SK-N-SH treated with all-trans-retinoic acid at 6 μM for 48 hours (cell line): ENCODE results near the gene CADM1.

Source experiments
- ATAC-seq: fragments of 200-7000 bp; cut with Tn5 transposase; 3 replicates; pipeline ENCODE4 v1.9.1; 2020; ENCODE audit warnings: mild to moderate bottlenecking, moderate library complexity
- ARNTL ChIP-seq: fragments of 450-650 bp; formaldehyde crosslinking; IDR thresholded peaks from 2 replicates; pipeline ENCODE4 v1.5.0; 2020; ENCODE audit warnings: low read depth, mild to moderate bottlenecking, moderate library complexity, borderline replicate concordance
- BACH2 ChIP-seq: fragments of 250-450 bp; sonication (Bioruptor Pico); IDR thresholded peaks from 2 replicates; pipeline ENCODE4 v1.9.0; 2021; ENCODE audit warnings: mild to moderate bottlenecking, borderline replicate concordance
- CREB5 ChIP-seq: fragments of 250-450 bp; sonication (Bioruptor Pico); IDR thresholded peaks from 2 replicates; pipeline ENCODE4 v1.5.1; 2020; ENCODE audit warnings: low read depth, mild to moderate bottlenecking, moderate library complexity
- CSDC2 ChIP-seq: fragments of 250-450 bp; sonication (Bioruptor Pico); IDR thresholded peaks from 2 replicates; pipeline ENCODE4 v1.5.0; 2020; ENCODE audit warnings: mild to moderate bottlenecking, moderate library complexity
- CSRNP3 ChIP-seq: fragments of 250-450 bp; sonication (Bioruptor Pico); IDR thresholded peaks from 2 replicates; pipeline ENCODE4 v1.5.1; 2021; ENCODE audit warnings: mild to moderate bottlenecking, moderate library complexity
- ESRRG ChIP-seq: fragments of 250-450 bp; sonication (Bioruptor Pico); IDR thresholded peaks from 2 replicates; pipeline ENCODE4 v1.6.1; 2021; ENCODE audit warnings: mild to moderate bottlenecking
- GLIS3 ChIP-seq: fragments of 250-450 bp; sonication (Bioruptor Pico); IDR thresholded peaks from 2 replicates; pipeline ENCODE4 v1.5.0; 2020; ENCODE audit warnings: mild to moderate bottlenecking, moderate library complexity
- ISL1 ChIP-seq: fragments of 250-450 bp; sonication (Bioruptor Pico); IDR thresholded peaks from 2 replicates; pipeline ENCODE4 v2.1.2; 2022; ENCODE audit warnings: mild to moderate bottlenecking, moderate library complexity
- OSR1 ChIP-seq: fragments of 250-450 bp; sonication (Bioruptor Pico); IDR thresholded peaks from 2 replicates; pipeline ENCODE4 v1.8.0; 2022; ENCODE audit warnings: moderate library complexity, mild to moderate bottlenecking, inconsistent platforms
- PATZ1 ChIP-seq: fragments of 250-450 bp; sonication (Bioruptor Pico); IDR thresholded peaks from 2 replicates; pipeline ENCODE4 v1.8.0; 2020; ENCODE audit warnings: mild to moderate bottlenecking, moderate library complexity, borderline replicate concordance
- POU6F1 ChIP-seq: fragments of 250-450 bp; sonication (Bioruptor Pico); IDR thresholded peaks from 2 replicates; pipeline ENCODE4 v1.8.0; 2021; ENCODE audit warnings: low read depth, mild to moderate bottlenecking, moderate library complexity, borderline replicate concordance
- PPARA ChIP-seq: fragments of 250-450 bp; sonication (Bioruptor Pico); IDR thresholded peaks from 2 replicates; pipeline ENCODE4 v1.5.0; 2020; ENCODE audit warnings: mild to moderate bottlenecking, borderline replicate concordance
- RARB ChIP-seq: fragments of 250-450 bp; sonication (Bioruptor Pico); IDR thresholded peaks from 2 replicates; pipeline ENCODE4 v1.8.0; 2021; ENCODE audit warnings: mild to moderate bottlenecking, moderate library complexity
- SNAI2 ChIP-seq: fragments of 250-450 bp; sonication (Bioruptor Pico); IDR thresholded peaks from 2 replicates; pipeline ENCODE4 v1.5.0; 2020; ENCODE audit warnings: mild to moderate bottlenecking, moderate library complexity
- TCF4 ChIP-seq: fragments of 250-450 bp; sonication (Bioruptor Pico); IDR thresholded peaks from 2 replicates; pipeline ENCODE4 v1.8.0; 2021; ENCODE audit warnings: mild to moderate bottlenecking, moderate library complexity, borderline replicate concordance
- TOX ChIP-seq: fragments of 250-450 bp; sonication (Bioruptor Pico); IDR thresholded peaks from 2 replicates; pipeline ENCODE4 v1.8.0; 2021; ENCODE audit warnings: mild to moderate bottlenecking, moderate library complexity, borderline replicate concordance
- TSHZ2 ChIP-seq: fragments of 250-450 bp; sonication (Bioruptor Pico); IDR thresholded peaks from 2 replicates; pipeline ENCODE4 v1.5.0; 2020; ENCODE audit warnings: mild to moderate bottlenecking, moderate library complexity
- ZC3H10 ChIP-seq: fragments of 250-450 bp; sonication (Bioruptor Pico); IDR thresholded peaks from 2 replicates; pipeline ENCODE4 v1.5.1; 2021; ENCODE audit warnings: mild to moderate bottlenecking, moderate library complexity
- ZFP3 ChIP-seq: fragments of 250-450 bp; sonication (Bioruptor Pico); IDR thresholded peaks from 2 replicates; pipeline ENCODE4 v1.5.0; 2020; ENCODE audit warnings: mild to moderate bottlenecking, moderate library complexity
- ZFP30 ChIP-seq: fragments of 450-650 bp; formaldehyde crosslinking; IDR thresholded peaks from 2 replicates; pipeline ENCODE4 v1.5.0; 2022; ENCODE audit warnings: mild to moderate bottlenecking, moderate library complexity
- ZNF565 ChIP-seq: fragments of 450-650 bp; formaldehyde crosslinking; conservative IDR thresholded peaks from 2 replicates; pipeline ENCODE4 v1.5.0; 2020; ENCODE audit warnings: low read depth, mild to moderate bottlenecking, moderate library complexity
- ZNF70 ChIP-seq: fragments of 450-650 bp; formaldehyde crosslinking; IDR thresholded peaks from 2 replicates; pipeline ENCODE4 v1.5.0; 2020; ENCODE audit warnings: mild to moderate bottlenecking, moderate library complexity
- ZNF8 ChIP-seq: fragments of 450-650 bp; formaldehyde crosslinking; IDR thresholded peaks from 2 replicates; pipeline ENCODE4 v1.5.0; 2020; ENCODE audit warnings: mild to moderate bottlenecking, moderate library complexity

The CADM1 gene

GRCh38 chr11:115197031-115197430 is 307.2 kb downstream of the CADM1 start (continued):
- TF ChIP-seq CREB5 (CRISPR knock-in tag) (no peak), ZNF565 (CRISPR knock-in tag) (no peak), PATZ1 (no peak)

GRCh38 chr11:115194802-115195110 is 309.5 kb downstream of the CADM1 start:
- no peak for TF ChIP-seq ZNF8 (CRISPR knock-in tag)
- TF ChIP-seq POU6F1 = no peak
- TF ChIP-seq PPARA (CRISPR knock-in tag) = no peak
- no peak for TF ChIP-seq TOX (CRISPR knock-in tag)
- TF ChIP-seq CSRNP3 (CRISPR knock-in tag) = no peak
- no peak for TF ChIP-seq ESRRG
- TF ChIP-seq PATZ1 = no peak
- no peak for TF ChIP-seq SNAI2 (CRISPR knock-in tag)
- no peak for TF ChIP-seq TCF4
- TF ChIP-seq ZFP3 (CRISPR knock-in tag) = no peak
- no peak for TF ChIP-seq GLIS3
- TF ChIP-seq RARB = no peak
- no peak for TF ChIP-seq OSR1
- no peak for TF ChIP-seq ARNTL
- no peak for TF ChIP-seq ZC3H10
- no peak for TF ChIP-seq ZFP30 (CRISPR knock-in tag)
- ATAC-seq = no peak

GRCh38 chr11:115193914-115194801 is 310.1 kb downstream of the CADM1 start:
- TF ChIP-seq ISL1 (CRISPR knock-in tag) (no peak), ZFP30 (CRISPR knock-in tag) (no peak), TSHZ2 (CRISPR knock-in tag) (no peak), ZNF70 (CRISPR knock-in tag) (no peak), BACH2 (CRISPR knock-in tag) (no peak), CSDC2 (CRISPR knock-in tag) (no peak), CSRNP3 (CRISPR knock-in tag) (no peak), ZC3H10 (no peak), PPARA (CRISPR knock-in tag) (no peak), ESRRG (no peak), OSR1 (no peak), ZNF8 (CRISPR knock-in tag) (no peak), TCF4 (no peak), ZNF565 (CRISPR knock-in tag) (no peak), GLIS3 (no peak), RARB (no peak)
- no peak for ATAC-seq
